Stimulated activated CD8-positive, alpha-beta memory T cell treated with anti-CD3 and anti-CD28 coated beads, Interleukin-15, amount 100 ng/mL, for 24 hours (primary cell): ENCODE results near the gene ARSG.
A peak's percentile ranks its signal among the peaks of the same experiment; 100 is the strongest.
"Not testable (repeated sequence)": the region's sequence is repeated elsewhere in the genome, so short reads cannot be mapped to it uniquely, and the experiment has no call there.

Experiments
- DNase-seq: peaks from one replicate; pipeline ENCODE4 v3.0.0-alpha.2; 2020; ENCODE audit warnings: low read depth

The ARSG gene

GRCh38 chr17:68290955-68291835 is at the start of gene ARSG, which contains the start of gene SLC16A6:
TSS of gene ARSG (plus strand) at chr17:68291495. CDS start at chr17:68307494, 15,999 bp downstream.
TSS of gene SLC16A6 (minus strand) at chr17:68291127. CDS start at chr17:68278320, 12,807 bp downstream.
- DNase-seq = peak; percentile 64

- no peak for DNase-seq
These were observed 44.8 kb upstream of the ARSG start for GRCh38 chr17:68246271-68247028.

GRCh38 chr17:68247445-68248198 is 43.7 kb upstream of the ARSG start, which contains the start of gene AMZ2:
TSS of gene AMZ2 (plus strand) at chr17:68248043. CDS start at chr17:68250188, 2,145 bp downstream.
- peak; percentile 100 for DNase-seq

GRCh38 chr17:68248199-68248825 is 43.0 kb upstream of the ARSG start:
- DNase-seq = no peak

GRCh38 chr17:68248891-68249290 is 42.4 kb upstream of the ARSG start:
- DNase-seq = no peak

GRCh38 chr17:68249354-68249765 is 41.9 kb upstream of the ARSG start:
- no peak for DNase-seq

- DNase-seq = not testable (repeated sequence)
These were observed 37.9 kb upstream of the ARSG start for GRCh38 chr17:68253426-68253825.

- DNase-seq = no peak
These were observed 36.1 kb upstream of the ARSG start for GRCh38 chr17:68255151-68255550.

- no peak for DNase-seq
These were observed 35.4 kb upstream of the ARSG start for GRCh38 chr17:68255731-68256538.

GRCh38 chr17:68256701-68257100 is 34.6 kb upstream of the ARSG start:
- DNase-seq = not testable (repeated sequence)

- no peak for DNase-seq
These were observed 33.4 kb upstream of the ARSG start for GRCh38 chr17:68257934-68258333.

GRCh38 chr17:68258890-68259647 is 32.2 kb upstream of the ARSG start:
- DNase-seq = peak; percentile 42

- not testable (repeated sequence) for DNase-seq
These were observed 31.7 kb upstream of the ARSG start for GRCh38 chr17:68259648-68259951.

GRCh38 chr17:68260051-68260762 is 31.1 kb upstream of the ARSG start:
- DNase-seq = no peak

- not testable (repeated sequence) for DNase-seq
These were observed 28.8 kb upstream of the ARSG start for GRCh38 chr17:68262467-68262866.

- not testable (repeated sequence) for DNase-seq
These were observed 28.1 kb upstream of the ARSG start for GRCh38 chr17:68263101-68263681.

- DNase-seq = not testable (repeated sequence)
These were observed 25.5 kb upstream of the ARSG start for GRCh38 chr17:68265833-68266232.

- DNase-seq = no peak
These were observed 17.6 kb upstream of the ARSG start for GRCh38 chr17:68273722-68274121.

- DNase-seq = not testable (repeated sequence)
These were observed 15.0 kb upstream of the ARSG start for GRCh38 chr17:68276339-68276738.
